Colonic mucosa (tissue), 4 donors: Measurements from ENCODE around the gene THBS3. TPM values are rescaled to one million over a fixed set of nuclear protein-coding genes. Genes with fewer than 3 reads are reported as not detected.
A peak's percentile ranks its signal among the peaks of the same experiment; 100 is the strongest.

ENCODE experiments used
- DNase-seq: peaks from one replicate; pipeline ENCODE4 v3.0.0-alpha.2; 2020
- H3K27ac ChIP-seq: fragments of 200-600 bp; one replicate; pipeline ENCODE4 v1.8.0; 2021
- H3K27me3 ChIP-seq: fragments of 200-600 bp; one replicate; pipeline ENCODE4 v1.8.0; 2021
- H3K36me3 ChIP-seq: fragments of 200-600 bp; one replicate; pipeline ENCODE4 v1.8.0; 2021
- H3K4me1 ChIP-seq: fragments of 200-600 bp; one replicate; pipeline ENCODE4 v1.8.0; 2021; ENCODE audit warnings: mild to moderate bottlenecking
- H3K4me3 ChIP-seq: fragments of 200-600 bp; one replicate; pipeline ENCODE4 v1.8.0; 2021
- H3K9ac ChIP-seq, 2 donors: one replicate each; pipeline ENCODE4 v1.7.0; 2013; ENCODE audit warnings: control low read depth in 2 of 2, low read depth in 2 of 2, low read length in 2 of 2
- H3K9me3 ChIP-seq: fragments of 200-600 bp; one replicate; pipeline ENCODE4 v1.8.0; 2021
- CTCF ChIP-seq: fragments of 200-600 bp; IDR thresholded peaks from one replicate; pipeline ENCODE4 v1.8.0; 2022; ENCODE audit warnings: antibody characterized with exemption, mild to moderate bottlenecking
- intact Hi-C: fragments of 100-400 bp; cut with DNase I; formaldehyde crosslinking; loops from one replicate; pipeline ENCODE4 v1.14.1; 2022
- total RNA-seq, 2 donors: library from RNA; stranded (reverse); fragmentation: NEBNext Ultra II Directional in 1 of 2; extraction: Animal tissue kit (Norgen Biotek cat#: 25700) in 1 of 2; gene quantifications; one replicate each; pipeline ENCODE4 v1.2.1, GENCODE V29; 2021
- donor health status: healthy.
- donor health status: DM: no; HTN: no; CAD: no.
- donor health status: DM: no; HTN: no; CAD: no.

Gene THBS3
- total RNA-seq: 10 to 100 TPM; 12.2 to 16.0 TPM

GRCh38 chr1:155207806-155208540 lies at the start of gene THBS3:
THBS3 (minus strand) TSS chr1:155207897; CDS start chr1:155207876, 21 bp downstream.
- H3K27ac ChIP-seq: peak within 1 kb of the TSS; percentile 91
- no peaks in the 10 kb centered on the region for H3K36me3 ChIP-seq
- peak within 1 kb of the TSS; percentile 72 for H3K4me3 ChIP-seq
- DNase-seq: peak; percentile 44
- H3K27me3 ChIP-seq: no peaks in the 10 kb centered on the region
- TF ChIP-seq CTCF: no peak
- H3K4me1 ChIP-seq: peaks cover 13% of the 10 kb centered on the region
- H3K9me3 ChIP-seq: no peaks in the 10 kb centered on the region
- intact Hi-C loops: loop anchor here (2.0 kb wide), 1 partner anchor 19 kb away; no protein-coding TSS in a partner anchor
- peak within 1 kb of the TSS; percentile 97 to 98 for H3K9ac ChIP-seq

GRCh38 chr1:155256058-155256852 lies 48.6 kb upstream of the THBS3 start:
- H3K9ac ChIP-seq: peak overlapping the region; percentile 65 to 89
- no peaks in the 10 kb centered on the region for H3K9me3 ChIP-seq
- peaks cover 19% of the 10 kb centered on the region for H3K4me1 ChIP-seq
- H3K27me3 ChIP-seq: no peaks in the 10 kb centered on the region
- intact Hi-C loops: no loop called here
- DNase-seq: no peak
- H3K4me3 ChIP-seq: peak overlapping the region; percentile 86
- TF ChIP-seq CTCF: no peak
- H3K36me3 ChIP-seq: no peaks in the 10 kb centered on the region
- H3K27ac ChIP-seq: peak overlapping the region; percentile 96

- H3K4me1 ChIP-seq: peaks cover 12% of the 10 kb centered on the region
These were observed 47.7 kb upstream of the THBS3 start, which contains the start of gene ENTREP3 for GRCh38 chr1:155255243-155256007. ENTREP3 (minus strand) TSS chr1:155255483; CDS start chr1:155254877, 606 bp downstream.

GRCh38 chr1:155254714-155255242 lies 47.1 kb upstream of the THBS3 start:
- no peak for TF ChIP-seq CTCF
- H3K4me3 ChIP-seq: peak overlapping the region; percentile 86
- peak overlapping the region; percentile 65 to 89 for H3K9ac ChIP-seq
- H3K27me3 ChIP-seq: no peaks in the 10 kb centered on the region
- peak overlapping the region; percentile 96 for H3K27ac ChIP-seq
- H3K36me3 ChIP-seq: no peaks in the 10 kb centered on the region
- no peaks in the 10 kb centered on the region for H3K9me3 ChIP-seq
- H3K4me1 ChIP-seq: peaks cover 12% of the 10 kb centered on the region
- intact Hi-C loops: loop anchor here (5.0 kb wide), 1 partner anchor 68 kb away; the partner anchor contains the start of gene RUSC1
- DNase-seq: no peak

More at GRCh38 chr1:155255243-155256007, 47.7 kb upstream of the THBS3 start, which contains the start of gene ENTREP3:
- peak within 1 kb of the TSS; percentile 96 for H3K27ac ChIP-seq
- no peaks in the 10 kb centered on the region for H3K9me3 ChIP-seq
- peak within 1 kb of the TSS; percentile 86 for H3K4me3 ChIP-seq
- DNase-seq: peak; percentile 91
- H3K36me3 ChIP-seq: no peaks in the 10 kb centered on the region
- peak within 1 kb of the TSS; percentile 65 to 89 for H3K9ac ChIP-seq
- no peak for TF ChIP-seq CTCF
- no peaks in the 10 kb centered on the region for H3K27me3 ChIP-seq
- intact Hi-C loops: no loop called here
